Stimulated activated effector memory CD8-positive, alpha-beta T cell treated with anti-CD3 and anti-CD28 coated beads, Interleukin-12 subunit alpha, Interleukin-12 subunit beta, amount 100 ng/mL, for 72 hours (primary cell): ENCODE measurements around the gene AFF3.

Experiments
- ATAC-seq: fragments of 150-1000 bp; cut with Tn5 transposase; 2 replicates; pipeline ENCODE4 v1.10.0; 2021
- DNase-seq, 2 donors: peaks; one replicate each; pipeline ENCODE4 v3.0.0; 2021 to 2022; ENCODE audit warnings: low spot score in 2 of 2
- H3K27ac Mint-ChIP-seq: one replicate; pipeline ENCODE4 v1.8.0; 2022; ENCODE audit warnings: mild to moderate bottlenecking, mixed read lengths
- H3K36me3 Mint-ChIP-seq: one replicate; pipeline ENCODE4 v1.8.0; 2022; ENCODE audit warnings: mild to moderate bottlenecking, mixed read lengths
- H3K4me1 Mint-ChIP-seq: one replicate; pipeline ENCODE4 v1.8.0; 2022; ENCODE audit warnings: mixed read lengths
- H3K4me3 Mint-ChIP-seq: one replicate; pipeline ENCODE4 v1.8.0; 2022; ENCODE audit warnings: mild to moderate bottlenecking, mixed read lengths
- H3K9me3 Mint-ChIP-seq: one replicate; pipeline ENCODE4 v1.8.0; 2022; ENCODE audit warnings: mixed read lengths

Gene AFF3

GRCh38 chr2:99821572-99821971, 320.8 kb downstream of the AFF3 start:
- Mint-ChIP-seq H3K9me3 (no peaks in the 10 kb centered on the region), H3K4me1 (no peaks in the 10 kb centered on the region), H3K4me3 (no peak overlapping the region), H3K36me3 (no peaks in the 10 kb centered on the region), H3K27ac (no peak overlapping the region)
- ATAC-seq = no peak
- DNase-seq = no peak

- Mint-ChIP-seq H3K36me3 (no peaks in the 10 kb centered on the region), H3K4me1 (no peaks in the 10 kb centered on the region), H3K9me3 (no peaks in the 10 kb centered on the region), H3K27ac (no peak overlapping the region), H3K4me3 (no peak overlapping the region)
- ATAC-seq = no peak
- DNase-seq = no peak
Measured at GRCh38 chr2:99821039-99821438, 321.4 kb downstream of the AFF3 start.

DNA sequence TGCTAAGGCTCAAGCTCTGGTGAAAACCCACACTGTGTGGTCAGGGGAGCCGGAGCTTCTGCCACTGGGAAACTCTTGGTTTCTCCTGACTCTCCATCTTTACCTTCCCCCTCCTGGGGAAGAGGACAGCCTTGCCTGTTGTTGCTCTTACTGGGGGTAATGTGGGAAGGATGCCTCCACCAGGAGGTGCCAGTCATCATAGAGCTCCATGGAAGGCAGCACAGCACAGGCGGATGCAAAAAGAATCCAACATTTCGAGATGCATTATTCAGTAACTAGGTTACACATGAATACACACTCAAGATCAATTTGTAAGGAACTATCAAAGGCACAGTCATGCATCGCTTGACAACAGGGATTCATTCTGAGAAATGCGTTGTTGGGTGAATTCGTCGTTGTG, 322.6 kb downstream of the AFF3 start:
- no peaks in the 10 kb centered on the region for H3K9me3 Mint-ChIP-seq
- no peaks in the 10 kb centered on the region for H3K36me3 Mint-ChIP-seq
- H3K4me3 Mint-ChIP-seq = no peak overlapping the region
- no peak for DNase-seq
- ATAC-seq = no peak
- no peak overlapping the region for H3K27ac Mint-ChIP-seq
- H3K4me1 Mint-ChIP-seq = no peaks in the 10 kb centered on the region

DNA sequence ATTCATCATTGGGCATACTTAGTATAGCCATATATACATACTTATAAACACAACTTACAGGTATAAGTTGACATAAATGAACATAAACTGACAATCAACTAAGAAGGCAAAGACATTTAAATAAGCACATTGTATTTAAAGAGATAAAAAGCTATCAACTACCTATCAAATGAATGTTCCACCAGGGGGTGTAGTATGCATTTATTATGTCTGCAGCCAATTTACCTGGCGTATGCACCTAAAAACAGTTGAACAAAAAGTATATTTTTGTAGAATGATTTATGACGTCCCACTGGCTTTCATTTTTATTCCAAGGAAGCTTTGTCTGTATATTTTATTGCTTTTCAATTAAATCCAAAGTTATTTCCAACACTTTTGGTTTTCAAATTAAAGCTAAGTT, 323.5 kb downstream of the AFF3 start:
- Mint-ChIP-seq H3K4me3 (no peak overlapping the region), H3K36me3 (no peaks in the 10 kb centered on the region), H3K4me1 (no peaks in the 10 kb centered on the region), H3K27ac (no peak overlapping the region), H3K9me3 (no peaks in the 10 kb centered on the region)
- ATAC-seq (no peak), DNase-seq (no peak)

DNA sequence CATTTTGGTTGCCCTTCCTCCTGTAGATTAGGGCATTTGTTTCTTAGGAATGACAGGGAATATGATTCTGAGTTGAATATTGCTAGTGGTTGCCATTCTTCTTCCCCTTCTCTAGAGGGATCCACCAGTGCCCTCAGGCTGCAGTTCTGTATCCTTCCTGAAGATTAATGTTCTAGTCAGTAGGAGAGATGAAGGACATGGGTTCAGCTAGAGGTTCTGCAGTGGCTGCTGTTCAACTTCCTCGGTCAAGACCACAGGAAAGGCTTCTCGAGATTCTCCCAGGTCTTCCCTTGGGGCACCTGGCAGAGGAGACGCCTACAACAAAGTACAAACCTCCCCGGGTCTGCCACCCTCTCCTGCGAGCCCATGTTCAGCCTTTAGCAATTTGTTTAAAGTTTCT, 325.5 kb downstream of the AFF3 start:
- ATAC-seq = no peak
- Mint-ChIP-seq H3K36me3 (no peaks in the 10 kb centered on the region), H3K27ac (no peak overlapping the region), H3K4me3 (no peak overlapping the region), H3K4me1 (no peaks in the 10 kb centered on the region), H3K9me3 (no peaks in the 10 kb centered on the region)
- no peak for DNase-seq

DNA sequence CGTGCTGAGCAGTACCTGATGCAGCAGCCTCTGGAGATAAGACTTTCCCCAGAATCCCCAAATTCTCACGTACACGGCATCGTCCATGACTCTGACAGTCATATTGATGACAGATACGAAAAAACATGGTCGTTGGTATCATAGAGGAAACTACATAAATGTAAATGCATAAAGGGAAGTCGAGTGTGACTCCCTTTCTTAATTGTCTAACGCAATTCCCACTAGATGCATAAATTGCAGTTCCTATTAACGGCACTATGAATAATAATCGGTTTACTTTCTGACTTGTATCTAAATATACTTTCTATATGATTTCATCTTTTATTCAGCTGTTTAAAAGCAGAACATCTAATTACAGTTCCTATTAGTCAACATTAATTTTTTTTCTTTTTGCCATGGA, 330.0 kb downstream of the AFF3 start:
- no peaks in the 10 kb centered on the region for H3K36me3 Mint-ChIP-seq
- ATAC-seq (no peak), DNase-seq (no peak)
- H3K27ac Mint-ChIP-seq = no peak overlapping the region
- no peaks in the 10 kb centered on the region for H3K9me3 Mint-ChIP-seq
- no peak overlapping the region for H3K4me3 Mint-ChIP-seq
- no peaks in the 10 kb centered on the region for H3K4me1 Mint-ChIP-seq

GRCh38 chr2:99811544-99811943, 330.8 kb downstream of the AFF3 start:
- H3K4me3 Mint-ChIP-seq = no peak overlapping the region
- no peaks in the 10 kb centered on the region for H3K4me1 Mint-ChIP-seq
- no peaks in the 10 kb centered on the region for H3K9me3 Mint-ChIP-seq
- ATAC-seq (no peak), DNase-seq (no peak)
- no peaks in the 10 kb centered on the region for H3K36me3 Mint-ChIP-seq
- H3K27ac Mint-ChIP-seq = no peak overlapping the region

DNA sequence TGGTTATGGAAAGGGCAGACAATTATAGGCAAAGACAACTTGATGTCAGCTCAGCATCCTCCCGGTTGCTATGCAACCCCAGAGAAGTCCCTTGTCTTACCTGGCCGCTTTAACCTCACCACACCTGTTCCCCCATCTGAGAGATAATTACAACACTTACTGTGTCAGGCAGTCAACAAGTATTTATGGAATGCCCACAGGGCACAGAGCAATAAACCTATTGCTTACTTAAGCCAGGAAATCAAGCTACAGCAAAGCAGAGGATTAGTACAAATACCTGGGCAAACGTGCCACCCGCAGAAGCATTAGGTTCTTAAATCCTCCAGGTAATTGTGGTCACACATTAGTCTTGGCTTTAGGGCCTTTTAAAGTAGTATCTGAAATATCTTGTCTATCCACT, 332.2 kb downstream of the AFF3 start:
- no peak overlapping the region for H3K27ac Mint-ChIP-seq
- no peak for ATAC-seq
- H3K36me3 Mint-ChIP-seq = no peaks in the 10 kb centered on the region
- DNase-seq = no peak
- H3K4me1 Mint-ChIP-seq = no peaks in the 10 kb centered on the region
- H3K4me3 Mint-ChIP-seq = no peak overlapping the region
- H3K9me3 Mint-ChIP-seq = no peaks in the 10 kb centered on the region

- no peak for DNase-seq
- no peak overlapping the region for H3K4me3 Mint-ChIP-seq
- H3K36me3 Mint-ChIP-seq = no peaks in the 10 kb centered on the region
- no peaks in the 10 kb centered on the region for H3K9me3 Mint-ChIP-seq
- no peaks in the 10 kb centered on the region for H3K4me1 Mint-ChIP-seq
- ATAC-seq = no peak
- no peak overlapping the region for H3K27ac Mint-ChIP-seq
Measured at GRCh38 chr2:99809259-99809900, 333.0 kb downstream of the AFF3 start.

GRCh38 chr2:99808361-99809200, 333.8 kb downstream of the AFF3 start:
- Mint-ChIP-seq H3K9me3 (no peaks in the 10 kb centered on the region), H3K36me3 (no peaks in the 10 kb centered on the region), H3K4me1 (no peaks in the 10 kb centered on the region), H3K4me3 (no peak overlapping the region), H3K27ac (no peak overlapping the region)
- DNase-seq (no peak), ATAC-seq (no peak)

DNA sequence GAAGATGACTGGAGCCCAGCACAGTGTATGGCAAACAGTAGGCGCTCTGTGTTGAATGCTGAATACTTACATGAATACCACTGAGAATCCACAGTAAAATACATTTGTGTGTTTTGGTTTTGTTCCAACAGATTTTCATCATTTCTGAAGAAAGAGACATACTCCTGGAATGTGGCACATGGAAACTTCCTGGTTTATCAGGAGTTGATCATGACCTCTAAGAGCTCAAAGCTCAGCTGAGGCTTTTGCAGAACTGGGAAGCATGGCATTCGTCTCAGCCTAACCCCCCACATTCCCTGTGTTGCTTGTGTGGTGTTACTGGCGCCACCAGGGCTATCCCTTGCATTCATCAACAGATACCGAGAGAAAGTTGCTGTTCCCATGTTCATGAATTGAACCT, 335.6 kb downstream of the AFF3 start:
- Mint-ChIP-seq H3K9me3 (no peaks in the 10 kb centered on the region), H3K4me3 (no peak overlapping the region), H3K4me1 (no peaks in the 10 kb centered on the region), H3K27ac (no peak overlapping the region), H3K36me3 (no peaks in the 10 kb centered on the region)
- DNase-seq (no peak), ATAC-seq (no peak)

GRCh38 chr2:99805930-99806476, 336.4 kb downstream of the AFF3 start:
- DNase-seq (no peak), ATAC-seq (no peak)
- Mint-ChIP-seq H3K9me3 (no peaks in the 10 kb centered on the region), H3K36me3 (no peaks in the 10 kb centered on the region), H3K27ac (no peak overlapping the region), H3K4me1 (no peaks in the 10 kb centered on the region), H3K4me3 (no peak overlapping the region)

GRCh38 chr2:99803846-99804245, 338.5 kb downstream of the AFF3 start:
- H3K36me3 Mint-ChIP-seq = no peaks in the 10 kb centered on the region

GRCh38 chr2:99802734-99803133, 339.7 kb downstream of the AFF3 start:
- H3K4me1 Mint-ChIP-seq = no peaks in the 10 kb centered on the region
- no peak for ATAC-seq
- no peak overlapping the region for H3K27ac Mint-ChIP-seq
- H3K4me3 Mint-ChIP-seq = no peak overlapping the region
- no peaks in the 10 kb centered on the region for H3K36me3 Mint-ChIP-seq
- no peak for DNase-seq
- H3K9me3 Mint-ChIP-seq = no peaks in the 10 kb centered on the region

More at GRCh38 chr2:99803846-99804245, 338.5 kb downstream of the AFF3 start:
- no peak overlapping the region for H3K4me3 Mint-ChIP-seq
- no peak overlapping the region for H3K27ac Mint-ChIP-seq
- no peaks in the 10 kb centered on the region for H3K9me3 Mint-ChIP-seq
- ATAC-seq (no peak), DNase-seq (no peak)
- no peaks in the 10 kb centered on the region for H3K4me1 Mint-ChIP-seq

GRCh38 chr2:99801327-99801901, 341.0 kb downstream of the AFF3 start:
- H3K4me3 Mint-ChIP-seq = no peak overlapping the region
- no peak for DNase-seq
- H3K4me1 Mint-ChIP-seq = no peaks in the 10 kb centered on the region
- peaks cover 7% of the 10 kb centered on the region for H3K9me3 Mint-ChIP-seq
- H3K36me3 Mint-ChIP-seq = no peaks in the 10 kb centered on the region
- ATAC-seq = no peak
- no peak overlapping the region for H3K27ac Mint-ChIP-seq

GRCh38 chr2:99797475-99797874, 344.9 kb downstream of the AFF3 start:
- Mint-ChIP-seq H3K36me3 (no peaks in the 10 kb centered on the region), H3K9me3 (peaks cover 7% of the 10 kb centered on the region), H3K4me1 (no peaks in the 10 kb centered on the region), H3K27ac (no peak overlapping the region), H3K4me3 (no peak overlapping the region)
- ATAC-seq = no peak
- no peak for DNase-seq
